Stimulated activated CD4-positive, alpha-beta T cell treated with anti-CD3 and anti-CD28 coated beads, Interleukin-1b, Interleukin-23, amount 100 ng/mL, for 24 hours (primary cell): ENCODE measurements around the gene DNM3.
A peak's percentile ranks its signal among the peaks of the same experiment; 100 is the strongest.
"Not testable (repeated sequence)": the region's sequence is repeated elsewhere in the genome, so short reads cannot be mapped to it uniquely, and the experiment has no call there.

Experiments used
- DNase-seq, 4 experiments: peaks; one replicate each; pipeline ENCODE4 v3.0.0-alpha.2; 2020; ENCODE audit warnings: low read depth in 4 of 4, low spot score in 1 of 4

DNM3 gene

DNA sequence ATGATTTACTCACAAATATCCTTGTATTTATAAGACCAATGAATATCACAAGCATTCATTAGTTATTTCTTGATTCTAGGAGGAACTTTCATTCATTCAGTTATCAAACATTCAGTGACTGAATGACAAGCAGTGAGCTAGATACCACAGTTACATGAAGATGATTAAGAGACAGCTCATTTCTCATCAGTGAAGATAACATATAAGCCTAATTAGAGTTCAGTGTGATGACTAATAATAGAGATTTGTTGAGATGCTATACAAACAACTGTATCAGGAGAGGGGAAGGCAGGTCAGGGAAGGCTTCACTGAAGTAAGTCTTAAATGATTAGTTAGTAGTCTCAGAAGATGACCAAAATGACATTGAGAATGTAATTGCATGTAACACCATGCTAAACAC is 564.6 kb downstream of the DNM3 start:
- no peak for DNase-seq

DNA sequence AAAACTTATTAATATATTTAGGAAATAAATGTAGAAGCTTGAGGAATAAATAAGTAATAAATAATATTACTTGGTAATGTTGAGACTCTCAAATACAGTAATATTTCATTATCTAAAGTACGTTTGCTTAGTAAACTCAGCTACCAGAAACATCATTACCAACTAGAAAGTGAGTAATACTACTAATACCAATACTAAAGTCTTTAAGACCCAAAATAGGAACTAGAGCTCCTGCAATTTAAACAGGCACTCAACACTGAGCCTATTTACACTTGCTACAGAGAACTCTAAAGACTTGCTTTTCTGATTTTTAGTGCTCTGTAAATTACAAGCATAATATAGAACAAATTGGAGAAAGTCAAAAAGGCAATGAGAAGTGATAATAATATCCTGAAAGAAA is 565.7 kb downstream of the DNM3 start:
- DNase-seq, result no peak

DNA sequence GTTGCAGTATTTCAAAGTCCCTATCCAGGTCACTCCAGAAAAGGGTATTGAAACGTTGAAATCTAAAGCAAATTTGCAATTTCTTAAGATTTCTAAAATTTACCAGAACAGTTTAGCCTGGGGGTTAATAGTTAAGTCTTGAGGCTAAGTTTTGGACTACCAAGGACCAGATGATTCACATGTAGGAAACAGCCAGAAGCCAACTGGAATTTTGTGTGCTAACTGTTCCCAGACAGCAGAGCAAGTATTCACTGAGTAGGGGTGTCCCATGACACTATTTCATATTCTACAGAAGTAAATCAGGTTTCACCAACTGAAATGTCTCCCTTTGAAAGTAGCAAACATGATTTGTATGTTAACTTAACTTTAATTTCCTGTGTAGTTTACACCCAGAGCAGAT is 567.7 kb downstream of the DNM3 start:
- DNase-seq, result no peak

DNA sequence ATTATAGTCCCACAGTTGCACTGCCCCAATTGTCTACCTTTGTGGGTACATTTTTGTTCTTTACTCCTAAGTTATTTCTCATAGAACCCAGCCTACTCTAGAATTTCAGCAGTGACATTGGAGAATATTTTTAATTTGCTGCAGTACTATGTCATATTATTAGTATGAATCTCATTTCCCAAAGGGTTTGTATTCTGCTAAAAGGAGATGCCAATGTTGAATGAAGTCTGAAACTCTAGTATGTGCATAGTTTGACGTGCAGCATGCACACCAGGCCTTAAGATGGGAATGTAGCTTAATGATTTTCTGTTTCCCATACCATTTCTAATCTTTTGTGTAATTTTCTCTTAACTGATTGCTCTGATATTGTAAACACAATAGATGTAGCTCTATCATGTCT is 568.7 kb downstream of the DNM3 start:
- no peak for DNase-seq

DNA sequence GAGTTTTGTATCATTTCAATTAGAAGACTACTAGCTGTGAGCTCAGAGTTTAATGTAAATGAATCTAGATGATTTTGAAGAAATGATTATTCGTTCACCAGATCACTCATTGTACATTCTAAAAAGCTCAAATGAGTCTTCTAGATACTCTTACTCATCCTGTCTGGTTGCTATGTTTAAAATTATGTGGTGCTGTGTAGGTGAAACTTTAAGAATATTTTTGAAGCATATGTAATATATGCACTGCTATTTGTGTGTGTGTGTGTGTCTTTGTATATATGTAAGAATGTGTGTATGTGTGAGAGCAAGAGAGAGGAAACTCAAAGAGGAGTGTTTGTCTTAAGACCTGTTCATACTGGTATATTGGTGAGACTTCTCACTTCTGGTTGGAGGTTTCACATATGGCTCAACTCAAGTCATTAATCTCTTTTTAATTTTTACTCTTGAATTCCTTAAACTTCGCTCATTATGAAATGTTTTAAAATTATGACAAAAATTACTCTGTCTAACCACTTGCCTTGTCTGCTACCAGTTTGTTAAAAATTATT is 570.6 kb downstream of the DNM3 start:
- no peak for DNase-seq

DNA sequence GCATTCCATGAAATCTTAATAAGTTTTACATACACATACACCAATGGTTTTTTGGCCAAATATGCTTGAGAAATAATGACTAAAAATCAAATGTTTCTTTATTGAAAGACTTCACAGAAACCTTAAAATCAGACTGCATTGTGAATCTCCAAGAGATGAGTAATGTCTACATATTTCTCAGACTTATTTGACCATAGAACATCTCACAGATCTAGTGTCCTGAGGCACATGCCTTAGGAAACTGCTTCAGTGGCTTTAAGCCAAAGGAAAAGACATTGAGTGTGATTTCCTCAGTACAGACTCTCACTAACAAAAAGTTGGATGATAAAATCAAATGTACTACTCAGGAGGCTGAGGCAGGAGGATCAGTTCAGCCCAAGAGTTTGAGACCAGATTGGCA is 573.0 kb downstream of the DNM3 start:
- no peak for DNase-seq

DNA sequence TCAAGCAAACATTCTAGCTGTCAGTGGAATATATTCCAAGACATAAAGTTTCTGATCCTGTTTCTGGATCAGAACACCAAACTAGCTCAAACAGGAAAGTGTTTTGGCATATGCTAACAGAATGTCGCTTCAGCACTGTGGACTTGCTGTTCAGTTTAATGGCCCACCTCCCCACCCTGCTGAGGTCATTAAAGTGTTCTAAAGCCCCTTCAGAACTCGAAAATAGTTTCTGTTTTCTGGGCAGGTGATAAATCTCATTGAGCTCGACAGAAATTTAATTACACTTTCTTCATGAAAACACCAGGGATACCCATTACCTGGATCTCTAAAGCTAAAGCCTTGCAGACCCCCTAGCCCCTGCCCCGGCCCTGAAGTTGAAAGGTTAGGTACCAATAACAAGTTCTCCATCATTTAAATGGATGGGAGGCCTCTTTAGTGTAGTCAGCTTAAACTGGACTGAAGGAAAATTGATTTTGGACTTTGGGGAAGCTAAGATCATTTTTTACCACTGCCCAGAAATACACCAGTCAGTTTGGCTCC is 575.3 kb downstream of the DNM3 start:
- no peak for DNase-seq

DNA sequence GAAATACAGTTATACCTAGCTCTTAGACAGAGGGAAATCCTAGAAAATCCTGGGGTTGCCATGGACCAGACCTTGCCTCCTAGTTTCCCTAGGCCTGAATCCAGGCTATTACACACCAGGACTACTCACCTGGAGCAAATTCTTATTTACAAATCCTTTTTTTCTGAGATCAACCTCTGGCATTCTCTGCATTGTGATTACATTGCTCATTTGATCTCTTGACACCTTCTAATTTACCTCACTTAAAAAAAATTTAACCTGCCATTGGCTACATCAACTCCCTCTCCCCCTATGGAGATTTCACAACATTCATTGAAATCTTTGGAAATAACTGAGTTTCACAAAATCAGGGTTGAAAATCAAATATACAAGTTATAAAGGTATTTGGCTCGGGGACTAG is 576.3 kb downstream of the DNM3 start:
- no peak for DNase-seq

DNA sequence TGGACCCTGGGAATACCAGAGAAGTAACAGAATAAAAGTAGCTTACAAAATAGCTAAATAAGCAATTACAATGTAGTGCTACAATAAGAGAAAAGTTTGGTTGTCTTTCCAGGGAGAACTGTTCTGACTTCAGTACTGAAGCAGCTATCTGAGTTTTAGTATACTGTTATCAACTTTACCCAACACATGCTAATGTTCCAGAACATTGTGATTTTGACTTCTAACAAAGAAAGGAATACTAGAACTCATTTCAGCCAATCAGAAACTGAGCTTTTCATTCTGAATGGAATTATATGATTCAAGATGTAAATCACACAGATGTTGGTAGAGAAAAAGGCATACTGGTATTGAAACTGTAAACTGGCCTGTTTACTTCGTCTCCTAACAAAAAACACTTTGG is 579.1 kb downstream of the DNM3 start, which contains the start of gene C1orf105:
TSS of gene C1orf105 (plus strand) at position 301 of the 400 bp plus-strand sequence. CDS start 201 bp downstream, outside the sequence.
- no peak for DNase-seq

DNA sequence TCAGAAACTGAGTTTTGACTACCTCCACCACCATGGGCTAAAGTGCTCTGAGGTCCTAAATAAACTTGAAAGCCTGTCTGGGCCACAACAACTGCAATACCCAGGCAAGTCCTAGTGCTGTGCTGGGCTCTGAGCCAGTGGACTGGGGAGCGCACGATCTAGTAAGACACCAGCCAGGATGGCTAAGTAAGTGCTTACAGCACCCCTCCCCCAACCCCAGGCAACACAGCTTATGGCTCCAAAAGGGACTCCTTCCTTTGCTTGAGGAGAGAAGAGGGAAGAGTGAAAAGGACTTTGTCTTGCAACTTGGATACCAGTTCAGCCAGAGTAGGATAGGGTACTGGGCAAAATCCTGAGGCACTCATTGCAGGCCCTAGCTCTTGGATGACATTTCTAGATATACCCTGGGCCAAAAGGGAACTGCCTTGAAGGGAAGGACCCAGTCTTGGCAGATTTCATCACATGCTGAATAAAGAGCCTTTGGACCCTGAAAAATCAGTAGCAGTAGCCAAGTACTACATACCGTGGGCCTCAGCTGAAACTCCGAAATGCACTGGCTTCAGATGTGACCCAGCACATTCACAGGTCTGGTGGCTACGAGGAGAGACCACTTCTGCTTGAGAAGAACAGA is 580.8 kb downstream of the DNM3 start:
- no peak for DNase-seq

DNA sequence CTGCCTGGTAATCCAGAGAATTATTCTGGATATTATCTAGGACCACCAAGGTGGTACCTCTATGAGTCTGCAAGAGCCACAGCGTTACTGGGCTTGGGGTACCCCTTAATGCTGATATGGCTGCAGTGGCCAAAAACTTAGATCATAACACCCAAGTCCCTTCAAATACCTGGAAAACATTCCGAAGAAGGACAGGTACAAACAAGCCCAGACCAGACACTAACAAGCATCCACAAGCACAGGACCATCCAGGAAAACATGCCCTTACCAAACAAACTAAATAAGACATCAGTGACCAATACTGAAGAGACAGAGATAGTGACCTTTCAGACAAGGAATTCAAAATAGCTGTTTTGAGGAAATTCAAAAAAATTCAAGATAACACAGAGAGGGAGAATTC is 582.0 kb downstream of the DNM3 start:
- DNase-seq, result no peak

DNA sequence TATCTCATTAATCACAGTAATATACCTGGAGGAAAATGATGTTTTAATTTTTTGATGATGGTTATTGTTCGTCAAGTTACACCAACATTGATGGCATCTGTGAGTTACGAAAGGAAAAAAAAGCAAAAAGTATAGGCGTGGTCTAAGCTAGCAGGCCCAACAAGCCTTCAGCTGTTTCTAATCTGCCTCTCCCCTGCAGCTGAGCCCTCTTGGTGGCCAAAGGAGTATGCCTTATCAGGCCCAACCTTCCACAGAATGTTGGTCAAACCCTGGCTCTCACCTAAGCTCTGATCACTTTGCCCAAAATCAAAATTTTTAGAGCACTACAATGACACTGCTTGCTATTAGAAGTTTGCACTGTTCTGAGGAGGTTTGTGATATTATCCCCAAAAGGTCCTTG is 584.0 kb downstream of the DNM3 start:
- no peak for DNase-seq

DNA sequence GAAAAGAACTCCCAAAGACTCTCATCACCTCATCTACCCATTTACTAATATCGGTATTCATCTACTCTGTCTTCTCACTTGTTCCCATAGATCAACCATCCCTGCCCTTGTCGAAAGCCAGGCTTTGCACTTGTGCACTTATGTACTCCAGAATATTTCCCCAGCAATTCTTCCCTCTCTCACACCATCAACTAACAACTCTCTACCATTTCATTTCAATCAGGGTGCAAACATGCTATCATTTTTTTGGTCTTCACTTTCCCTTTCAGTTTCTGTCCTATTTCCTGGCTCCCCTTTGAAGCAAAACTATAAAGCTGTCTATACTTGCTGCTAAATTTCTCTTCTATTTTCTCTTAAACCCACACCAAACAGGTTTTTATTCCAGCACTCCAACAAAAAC is 585.9 kb downstream of the DNM3 start:
- no peak for DNase-seq

DNA sequence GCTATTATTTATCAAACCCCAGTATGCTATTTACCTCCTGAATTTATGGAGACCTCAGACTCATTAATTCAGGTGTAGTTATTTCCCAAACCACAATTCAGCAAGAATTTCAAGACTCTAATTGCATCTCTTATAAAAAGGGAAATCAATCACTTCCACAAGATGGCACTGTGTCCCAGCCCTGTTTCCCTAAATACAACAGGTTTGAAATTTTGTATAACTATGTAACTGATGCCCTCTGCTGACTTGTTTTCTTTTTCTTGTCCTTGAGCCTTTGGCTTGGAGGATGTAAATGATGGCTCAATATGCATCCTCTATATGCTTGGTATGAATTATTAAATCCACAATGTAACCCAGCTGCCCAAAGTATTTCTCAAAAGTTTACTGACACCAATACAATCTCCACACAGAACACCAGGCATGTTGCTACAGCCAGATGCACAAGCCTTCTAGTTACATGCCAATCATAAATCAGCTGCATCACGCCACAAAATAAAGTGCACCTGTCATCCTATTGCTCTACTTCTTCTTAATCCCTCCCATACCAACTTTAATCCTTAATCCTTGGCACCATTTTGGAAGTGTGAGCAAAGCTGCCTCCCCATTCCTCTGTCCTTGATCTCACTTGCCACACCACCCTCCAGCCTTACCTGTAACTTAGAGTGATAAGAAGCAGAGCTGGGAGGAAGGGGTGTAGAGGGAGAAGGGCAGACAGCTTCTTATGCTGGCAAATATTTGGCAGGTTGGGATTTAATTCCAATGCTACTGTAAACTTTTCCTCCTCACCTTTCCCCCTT is 588.2 kb downstream of the DNM3 start:
- peak in 1 of 4 experiments; percentile 12 for DNase-seq

DNA sequence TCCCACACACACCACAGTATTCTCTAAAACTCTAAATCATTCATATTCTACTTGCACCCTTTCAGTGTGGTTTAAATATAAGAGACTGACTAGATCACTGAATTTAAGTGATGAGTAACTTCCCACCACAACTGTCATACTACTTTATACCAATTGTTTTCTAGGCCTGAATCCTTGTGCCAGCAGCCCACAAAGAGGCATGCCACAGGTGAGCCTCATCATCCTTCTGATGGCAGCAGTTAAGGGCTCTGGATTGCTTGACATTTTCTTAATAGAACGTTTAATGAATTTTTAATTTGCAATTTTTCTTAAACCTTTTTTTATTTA is 588.8 kb downstream of the DNM3 start:
- no peak for DNase-seq

DNA sequence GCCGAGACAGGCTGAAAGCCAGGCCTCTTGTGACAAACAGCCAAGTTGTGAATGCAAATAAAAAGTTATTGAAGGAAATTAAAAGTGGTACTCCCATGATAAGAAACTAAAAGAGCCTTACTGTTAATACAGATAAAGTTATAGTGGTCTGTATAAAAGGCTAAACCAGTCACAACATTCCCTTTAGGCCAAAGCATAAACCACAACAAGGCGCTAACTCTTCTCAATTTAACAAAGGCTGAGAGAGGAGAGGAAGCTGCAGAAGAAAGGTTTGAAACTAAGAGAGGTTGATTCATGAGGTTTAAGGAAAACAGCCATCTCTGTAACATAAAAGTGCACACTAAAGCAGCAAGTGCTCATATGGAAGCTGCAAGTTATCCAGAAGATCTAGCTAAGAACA is 589.9 kb downstream of the DNM3 start:
- DNase-seq, result no peak

DNA sequence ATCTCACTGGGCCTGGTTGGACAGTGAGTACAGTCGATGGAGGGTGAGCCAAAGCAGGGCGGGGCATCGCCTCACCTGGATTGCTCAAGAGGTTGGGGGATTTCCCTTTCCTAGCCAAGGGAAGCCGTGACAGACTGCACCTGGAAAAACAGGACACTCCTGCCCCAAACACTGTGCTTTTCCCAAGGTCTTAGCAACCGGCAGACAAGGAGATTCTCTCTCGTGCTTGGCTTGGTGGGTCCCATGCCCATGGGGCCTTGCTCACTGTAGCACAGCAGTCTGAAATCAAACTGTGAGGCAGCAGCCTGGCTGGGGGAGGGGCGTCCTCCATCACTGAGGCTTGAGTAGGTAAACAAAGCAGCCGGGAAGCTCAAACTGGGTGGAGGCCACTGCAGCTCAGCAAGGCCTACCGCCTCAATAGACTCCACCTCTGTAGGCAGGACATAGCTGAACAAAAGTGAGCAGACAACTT is 590.5 kb downstream of the DNM3 start:
- DNase-seq, result no peak

DNA sequence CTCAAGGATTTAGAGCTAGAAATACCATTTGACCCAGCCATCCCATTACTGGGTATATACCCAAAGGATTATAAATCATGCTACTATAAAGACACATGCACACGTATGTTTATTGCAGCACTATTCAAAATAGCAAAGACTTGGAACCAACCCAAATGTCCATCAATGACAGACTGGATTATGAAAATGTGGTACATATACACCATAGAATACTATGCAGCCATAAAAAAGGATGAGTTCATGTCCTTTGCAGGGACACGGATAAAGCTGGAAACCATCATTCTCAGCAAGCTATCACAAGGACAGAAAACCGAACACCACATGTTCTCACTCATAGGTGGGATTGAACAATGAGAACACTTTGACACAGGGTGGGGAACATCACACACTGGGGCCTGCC is 595.9 kb downstream of the DNM3 start:
- DNase-seq, result not testable (repeated sequence)

DNA sequence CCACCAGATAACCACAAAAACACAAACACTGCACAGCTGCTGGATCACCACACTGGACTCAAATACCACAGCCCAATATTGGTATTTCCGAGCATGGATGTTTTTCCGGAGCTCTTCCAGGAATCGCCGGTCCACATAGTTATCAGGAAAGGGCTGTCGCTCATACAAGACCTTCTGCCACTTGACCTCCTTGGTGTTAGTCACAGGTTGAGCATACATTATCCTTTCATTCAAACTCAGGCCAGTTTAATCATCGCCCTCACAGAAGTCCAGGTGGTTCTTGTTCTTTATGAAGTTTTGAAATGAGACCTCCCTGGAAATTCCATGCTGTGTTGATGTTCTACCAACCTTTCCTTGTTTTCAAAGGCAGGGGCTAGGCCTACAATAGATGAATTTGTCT is 601.1 kb downstream of the DNM3 start:
- no peak for DNase-seq

DNA sequence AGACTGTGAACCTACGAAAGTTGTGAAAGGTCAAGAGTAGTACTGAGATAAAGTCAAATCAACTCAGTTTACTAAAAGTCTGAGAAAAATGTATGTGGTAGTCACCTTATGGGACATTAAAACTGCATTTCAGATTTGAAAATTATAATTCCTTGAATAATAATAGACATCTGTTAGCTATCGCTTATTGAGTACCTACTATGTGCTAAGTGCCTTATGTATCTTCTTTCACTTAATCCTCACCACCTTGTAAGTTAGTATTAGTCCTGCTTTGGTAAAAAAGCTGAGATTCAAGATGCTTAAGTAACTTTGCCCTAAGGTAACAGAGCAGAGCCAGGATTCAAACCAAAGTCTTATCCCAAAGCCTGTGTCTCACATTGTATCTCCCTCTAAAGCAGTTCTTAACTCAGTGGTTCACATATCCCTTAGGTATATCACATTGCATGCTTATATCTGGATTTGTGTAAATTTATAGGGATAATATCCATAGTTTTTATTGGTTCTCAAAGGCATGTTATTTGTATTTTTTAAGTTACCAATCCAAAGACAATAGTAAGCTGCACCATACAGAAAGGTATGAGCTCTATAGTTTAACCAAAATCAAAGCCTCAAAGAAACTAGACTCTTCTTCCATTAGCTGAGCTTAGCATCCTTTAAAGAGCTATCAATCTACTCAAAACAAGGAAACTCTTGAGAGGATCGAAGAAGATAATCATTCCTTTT is 601.7 kb downstream of the DNM3 start:
- no peak for DNase-seq

DNA sequence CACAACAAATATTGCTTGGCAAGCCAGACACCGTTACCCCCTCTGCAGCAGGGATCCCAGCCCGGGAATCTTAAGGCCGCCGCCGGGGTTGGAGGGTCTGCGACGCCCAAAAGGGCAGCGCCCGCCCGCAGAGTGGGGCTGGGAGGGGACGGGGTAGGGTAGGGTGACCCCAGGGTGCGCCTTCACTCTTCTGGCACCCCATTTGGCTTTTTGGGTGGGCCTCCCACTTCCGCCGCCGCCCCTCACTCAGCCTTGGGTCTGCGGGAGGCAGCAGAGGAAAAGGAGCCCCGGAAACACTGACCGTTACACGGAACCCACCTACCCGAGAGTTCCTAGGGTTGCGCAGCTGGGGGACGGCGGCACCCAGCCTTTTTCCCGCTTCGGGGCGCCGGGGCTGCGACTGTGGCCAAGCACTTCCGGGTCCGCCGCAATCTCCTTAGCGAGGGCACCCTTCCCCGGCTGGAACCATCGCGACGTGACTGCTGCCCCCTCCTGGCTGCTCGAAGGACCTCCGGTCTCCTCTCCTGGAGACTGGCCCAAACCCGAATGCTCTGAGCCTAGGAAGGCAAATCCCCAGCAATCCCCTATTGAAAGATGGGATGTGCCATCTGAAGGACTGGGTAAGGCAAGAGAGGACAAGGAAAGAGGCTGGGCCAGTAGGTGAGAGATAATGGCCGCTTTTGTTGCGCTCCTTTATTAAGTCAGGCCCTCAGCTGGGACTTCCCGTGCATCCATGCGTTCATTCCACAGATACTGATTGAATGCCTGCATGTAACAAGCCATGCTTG is 602.6 kb downstream of the DNM3 start, which contains the start of gene PIGC:
TSS of gene PIGC (minus strand) at position 404 of the 788 bp plus-strand sequence. CDS start 1,447 bp downstream, outside the sequence.
- DNase-seq, result peak; percentile 73 to 91 (median 88)
